GM18519 (cell line): Measurements from ENCODE around the gene CCNK.

ENCODE experiments used
- ATAC-seq: cut with Tn5 transposase; IDR thresholded peaks from one replicate; pipeline ENCODE4 v1.9.1; 2021; ENCODE audit warnings: mild to moderate bottlenecking, moderate library complexity; ENCODE audit not compliant: unreplicated experiment, low FRiP score

CCNK gene

DNA sequence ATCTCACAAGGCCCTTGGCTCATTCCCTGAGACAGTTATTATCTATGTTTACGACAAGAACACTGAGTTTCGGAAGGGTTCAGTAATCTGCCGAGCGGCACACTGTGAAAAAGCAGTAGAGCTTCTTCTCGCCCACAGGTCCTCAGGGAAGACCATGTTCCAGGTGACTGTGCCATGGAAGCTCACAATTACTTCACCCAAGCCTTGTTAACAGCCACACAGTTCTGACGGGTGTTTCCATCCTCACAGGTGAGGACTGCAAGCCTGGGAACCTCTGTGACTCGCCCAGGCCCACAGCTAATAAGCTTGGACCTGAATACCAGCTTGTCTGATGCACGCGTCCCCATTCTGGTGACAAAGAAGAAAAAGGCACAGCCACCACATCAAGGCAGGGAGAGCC is 15.9 kb upstream of the CCNK start:
- no peak for ATAC-seq

DNA sequence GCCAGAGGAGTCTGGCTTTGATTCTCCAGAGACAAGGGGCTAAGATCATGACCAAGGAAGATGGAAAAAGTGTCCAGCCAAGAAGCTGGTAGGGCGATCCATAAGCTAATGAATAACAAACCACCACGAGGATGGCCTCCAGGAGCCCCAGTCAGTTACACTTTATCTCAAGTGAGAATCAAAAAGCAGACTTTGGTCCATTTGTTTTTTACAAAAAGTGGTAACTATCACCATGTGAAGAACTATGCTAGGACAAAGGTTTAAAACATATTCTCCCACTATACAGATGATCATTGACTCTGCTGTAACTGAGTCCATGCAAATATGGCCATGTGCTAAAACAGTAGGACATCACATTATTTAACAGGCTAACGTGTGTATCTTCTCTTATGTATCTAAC is 14.5 kb upstream of the CCNK start:
- ATAC-seq = no peak

DNA sequence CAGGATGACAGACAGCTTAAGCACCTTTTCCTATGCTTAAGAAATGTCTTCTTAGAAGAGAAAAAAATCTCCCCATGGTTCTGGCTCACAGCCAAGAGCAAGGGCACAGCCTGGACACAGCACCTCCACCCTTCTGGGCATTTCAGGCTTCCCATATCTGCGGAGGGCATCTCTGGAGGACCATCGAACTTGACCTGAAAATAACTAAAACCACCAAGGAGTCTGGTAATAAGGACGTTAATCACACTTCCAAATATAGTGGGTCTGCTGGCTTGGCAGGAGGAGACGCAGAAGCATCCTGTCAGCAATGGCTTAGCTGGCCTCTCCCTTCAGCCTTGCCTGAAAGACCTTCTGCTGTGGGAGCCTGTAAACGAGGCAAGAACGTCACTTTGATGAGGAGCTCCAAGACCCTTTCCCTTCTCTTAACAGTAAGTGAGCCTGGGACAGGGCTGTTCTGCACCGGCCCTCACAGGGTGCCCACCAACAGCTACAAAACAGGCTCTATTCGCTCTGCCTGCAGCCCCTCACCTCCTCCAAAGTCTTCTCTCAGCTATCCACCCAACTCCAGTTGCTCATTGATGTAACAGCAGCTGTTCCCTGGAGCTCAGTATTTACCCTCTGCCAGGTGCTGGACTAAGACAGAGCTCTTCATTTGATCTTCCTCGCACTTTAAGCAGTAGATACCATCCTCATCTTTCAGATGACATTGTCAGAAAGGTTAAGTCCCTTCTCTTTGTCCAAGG is 13.7 kb upstream of the CCNK start:
- ATAC-seq = no peak

DNA sequence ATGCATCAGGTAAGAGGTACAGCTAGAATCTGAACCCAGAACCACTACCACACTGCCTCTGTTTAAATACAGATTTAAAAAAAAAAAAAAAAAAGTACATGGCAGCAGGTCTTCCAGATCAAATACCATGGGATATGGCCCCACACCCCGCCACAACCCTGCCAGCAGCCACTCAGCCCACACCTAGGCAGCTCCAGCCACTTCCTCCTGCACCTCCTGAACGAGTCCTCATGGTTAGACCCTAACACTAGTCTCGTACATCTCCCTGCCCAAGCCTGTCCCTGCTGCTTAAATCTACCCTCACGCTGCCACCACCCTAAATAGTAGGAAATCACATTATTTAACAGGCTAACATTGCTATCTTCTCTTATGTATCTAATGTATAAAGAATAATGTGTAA is 13.1 kb upstream of the CCNK start:
- ATAC-seq = no peak

DNA sequence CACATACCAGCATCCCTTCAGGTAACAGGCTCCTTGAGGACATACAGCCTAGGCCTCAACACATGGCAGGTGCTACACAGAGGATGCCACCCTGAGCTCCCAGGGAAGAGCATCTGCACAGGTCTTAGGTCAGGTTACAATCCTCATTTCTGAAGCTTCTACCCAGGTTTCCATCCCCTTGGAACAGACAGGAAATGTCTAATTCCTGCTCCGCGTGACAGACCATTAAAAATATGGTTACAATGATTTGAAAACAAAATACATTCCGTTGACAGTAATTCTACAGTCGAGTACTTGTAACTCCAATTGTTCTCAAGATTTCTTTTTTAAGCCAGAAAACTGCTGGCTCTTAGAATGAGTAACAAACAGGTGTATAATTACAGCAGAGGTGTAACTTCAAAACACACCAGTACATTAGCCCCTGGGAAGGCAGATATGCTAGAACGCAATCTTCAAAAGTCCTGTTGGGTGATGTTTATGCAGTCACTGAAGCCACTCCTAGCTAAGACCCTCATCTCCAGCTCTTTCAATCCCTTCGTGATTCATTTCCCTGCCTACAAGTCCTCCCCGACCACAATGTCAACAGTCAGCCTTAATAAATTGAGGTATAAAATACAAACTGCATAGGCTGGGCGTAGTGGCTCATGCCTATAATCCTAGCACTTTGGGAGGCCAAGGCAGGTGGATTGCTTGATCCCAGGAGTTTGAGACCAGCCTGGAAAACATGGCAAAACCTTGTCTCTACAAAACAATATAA is 12.2 kb upstream of the CCNK start:
- ATAC-seq = no peak

DNA sequence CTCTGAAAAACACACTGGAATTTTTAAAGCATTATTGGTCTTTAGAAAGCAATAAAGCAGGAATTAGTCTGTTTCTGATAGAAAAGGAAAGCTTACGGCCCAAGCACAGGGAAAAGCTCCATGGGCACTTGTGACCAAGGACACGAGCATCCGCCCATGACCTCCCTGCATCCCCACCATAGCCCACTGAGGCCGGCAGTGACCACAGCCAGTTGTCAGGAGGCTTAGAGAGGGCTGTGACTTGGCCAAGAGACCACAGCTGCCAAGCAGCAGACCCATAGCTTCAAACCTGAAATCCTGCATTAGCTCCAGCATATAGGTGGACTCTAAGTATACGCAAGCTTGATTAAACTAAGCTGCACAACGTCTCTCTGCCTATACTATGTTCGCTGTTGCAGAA is 9.5 kb upstream of the CCNK start:
- ATAC-seq = no peak

GRCh38 chr14:99472937-99473336 is 8.3 kb upstream of the CCNK start:
- no peak for ATAC-seq

DNA sequence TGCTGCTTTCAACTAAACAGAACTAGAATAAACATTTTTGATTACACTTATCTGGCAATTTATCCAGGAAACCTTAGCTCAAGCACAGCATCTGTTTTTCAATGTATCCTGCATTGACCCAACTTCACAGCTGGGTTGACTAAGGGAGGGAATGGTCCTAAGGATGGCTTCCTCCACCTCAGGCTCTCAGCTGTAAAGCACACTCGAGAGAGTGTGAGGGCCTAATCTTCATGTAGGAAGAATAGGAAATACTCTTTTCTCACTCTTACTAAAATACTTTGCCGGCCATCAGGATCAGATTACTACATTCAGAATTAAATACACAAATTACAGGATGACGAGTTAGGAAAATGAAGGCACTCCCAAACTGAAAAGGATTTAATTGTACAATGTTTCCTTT is 7.8 kb upstream of the CCNK start:
- ATAC-seq = no peak

GRCh38 chr14:99475179-99475578 is 6.0 kb upstream of the CCNK start:
- no peak for ATAC-seq

GRCh38 chr14:99475660-99476059 is 5.5 kb upstream of the CCNK start:
- ATAC-seq = no peak

GRCh38 chr14:99476864-99477263 is 4.3 kb upstream of the CCNK start:
- no peak for ATAC-seq

DNA sequence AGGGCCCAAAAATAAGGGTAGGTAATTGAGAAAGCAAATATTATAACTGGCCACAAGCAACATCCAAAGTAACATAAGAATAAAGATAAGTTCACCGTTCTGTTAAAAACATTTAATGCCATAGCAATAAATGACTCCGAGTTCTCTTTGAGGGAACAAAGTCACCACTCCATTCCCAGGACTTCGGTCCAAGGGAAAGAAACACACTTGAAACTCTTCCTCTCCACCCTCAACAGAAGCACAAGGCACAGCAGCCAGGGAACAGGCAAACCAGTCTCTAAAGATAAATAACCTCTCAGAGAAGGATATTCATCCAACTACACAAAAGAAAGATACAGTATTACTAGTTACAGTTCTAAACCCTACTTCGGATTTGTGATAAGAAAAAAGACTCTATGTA is 3.1 kb upstream of the CCNK start:
- no peak for ATAC-seq

GRCh38 chr14:99479160-99479905 is 1.9 kb upstream of the CCNK start:
- no peak for ATAC-seq

DNA sequence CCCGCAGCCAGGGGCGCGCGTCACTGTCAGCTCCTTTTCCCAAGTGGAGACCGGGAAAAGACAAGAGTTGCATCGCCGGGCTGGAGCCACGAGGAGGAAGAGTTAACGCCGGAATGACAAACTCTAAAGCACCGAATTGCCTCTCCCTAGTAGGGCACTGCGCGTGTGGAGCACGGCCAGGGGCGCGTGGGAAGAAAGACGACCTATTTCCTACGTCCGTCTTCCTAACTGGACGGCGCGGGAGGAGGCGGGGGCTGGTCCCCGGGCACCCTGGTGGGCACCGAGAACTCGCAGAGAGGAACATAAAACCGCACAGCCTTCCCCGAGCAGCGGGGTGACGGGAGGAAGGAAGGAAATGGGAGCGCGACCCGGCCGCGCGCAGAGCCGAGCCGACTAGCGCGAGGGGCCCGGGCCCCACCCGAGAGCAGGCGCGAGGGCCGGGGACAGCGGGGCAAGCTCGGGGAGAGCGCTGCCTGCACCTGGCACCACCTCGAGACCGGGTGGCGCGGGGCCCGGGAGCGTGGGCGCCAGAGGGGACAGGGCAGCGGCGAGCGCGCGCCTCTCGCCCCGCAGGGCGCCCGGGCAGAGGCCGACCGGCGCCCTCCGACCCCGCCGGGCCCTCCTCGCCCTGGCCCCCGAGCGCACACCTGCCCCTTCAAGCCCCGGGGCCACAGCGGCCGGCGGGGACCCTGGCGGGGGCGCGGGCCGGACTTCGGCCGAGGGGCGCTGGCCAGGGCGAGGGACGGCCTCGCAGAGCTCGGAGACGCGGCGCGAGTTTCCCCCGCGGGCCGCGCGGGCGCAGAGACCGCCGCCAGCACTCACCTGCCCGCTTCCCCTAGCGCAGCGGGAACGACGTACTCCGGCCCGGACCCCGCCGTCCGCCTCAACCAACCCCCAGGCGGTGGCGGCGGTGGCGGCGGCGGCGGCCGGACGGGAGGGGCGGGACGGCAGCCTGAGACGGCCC is 1.0 kb upstream of the CCNK start, which contains the start of gene SETD3:
Gene SETD3 (minus strand): TSS at position 954 of the 964 bp plus-strand sequence. CDS start 15,054 bp downstream, outside the sequence.
- ATAC-seq = peak; percentile 1

DNA sequence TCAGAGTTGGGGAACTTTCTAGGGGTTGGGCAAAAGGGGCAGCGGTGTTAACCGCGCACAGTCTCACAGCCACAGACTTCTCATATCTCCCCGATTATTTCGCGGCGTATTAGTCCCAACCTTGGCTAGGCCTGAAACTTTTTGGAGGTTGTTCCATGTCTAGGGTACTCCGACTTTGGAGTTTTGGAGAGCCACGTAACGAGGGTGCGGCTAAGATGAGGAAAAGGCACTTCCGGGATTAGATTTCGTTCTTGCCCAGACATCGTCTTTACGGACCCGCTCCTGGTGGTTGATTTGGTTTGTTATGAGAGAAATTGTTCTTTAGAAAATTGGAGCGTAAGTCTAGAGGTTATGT is 513 bp downstream of the CCNK start:
- no peak for ATAC-seq

DNA sequence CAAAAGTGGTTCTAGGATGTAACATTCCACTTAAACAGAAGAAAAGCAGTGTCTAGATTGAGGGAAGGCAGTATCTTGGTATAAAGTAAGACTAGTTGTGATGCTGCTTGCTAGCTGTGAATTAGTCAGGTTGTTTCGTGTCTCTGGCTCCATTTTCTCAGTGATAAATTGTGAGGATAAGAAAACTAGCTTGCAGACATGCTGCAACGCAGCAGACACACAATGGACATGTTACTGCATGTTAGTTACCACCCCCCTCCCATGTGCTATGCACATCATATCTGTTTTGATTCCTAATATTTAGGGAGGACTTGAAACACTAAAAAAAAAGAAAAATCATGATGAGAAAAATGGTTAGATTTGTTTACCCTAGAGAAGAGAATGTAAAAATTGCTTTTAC is 2.9 kb downstream of the CCNK start:
- ATAC-seq = no peak

DNA sequence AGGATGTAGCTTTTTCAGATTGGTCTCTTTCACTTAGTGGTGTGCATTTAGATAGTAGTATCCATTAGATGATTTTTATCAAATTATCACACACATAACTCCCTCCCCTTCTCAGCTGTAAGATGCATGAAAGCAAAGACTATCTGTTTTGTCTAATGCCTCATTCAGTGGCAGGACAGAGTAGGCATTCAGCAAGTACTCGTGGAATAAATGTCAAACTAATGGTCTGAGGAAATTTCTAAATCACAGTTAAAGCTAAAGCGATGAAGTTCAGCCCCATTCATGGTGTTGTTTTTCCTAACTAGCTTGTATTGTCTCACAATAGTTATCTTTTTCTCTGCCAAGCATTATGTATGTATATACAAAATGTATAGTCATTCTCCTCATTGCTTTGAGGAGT is 16.1 kb downstream of the CCNK start:
- no peak for ATAC-seq

- no peak for ATAC-seq
These were observed 16.7 kb downstream of the CCNK start for GRCh38 chr14:99497894-99498293.

DNA sequence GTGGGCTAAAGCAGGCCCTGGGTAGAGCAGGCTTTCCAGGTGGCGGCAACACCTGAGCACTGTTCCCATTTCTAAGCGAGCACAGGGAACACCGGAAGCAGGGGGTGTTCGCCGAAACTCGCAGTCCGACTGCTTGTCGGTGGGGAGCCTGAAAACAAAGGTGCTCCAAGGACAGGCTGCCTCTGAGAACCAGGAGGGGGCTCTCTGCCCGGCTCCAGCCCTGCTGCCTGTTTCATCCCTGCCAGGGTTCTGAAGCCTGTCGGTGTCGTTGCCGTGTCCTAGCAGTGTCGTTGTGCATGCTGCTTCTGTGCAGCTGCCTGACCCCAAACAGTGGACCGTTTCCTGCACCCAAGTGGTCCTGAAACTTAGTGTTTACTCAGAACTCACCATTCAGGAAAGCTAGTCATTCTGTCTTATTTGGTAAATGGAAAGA is 21.8 kb downstream of the CCNK start:
- ATAC-seq = no peak

DNA sequence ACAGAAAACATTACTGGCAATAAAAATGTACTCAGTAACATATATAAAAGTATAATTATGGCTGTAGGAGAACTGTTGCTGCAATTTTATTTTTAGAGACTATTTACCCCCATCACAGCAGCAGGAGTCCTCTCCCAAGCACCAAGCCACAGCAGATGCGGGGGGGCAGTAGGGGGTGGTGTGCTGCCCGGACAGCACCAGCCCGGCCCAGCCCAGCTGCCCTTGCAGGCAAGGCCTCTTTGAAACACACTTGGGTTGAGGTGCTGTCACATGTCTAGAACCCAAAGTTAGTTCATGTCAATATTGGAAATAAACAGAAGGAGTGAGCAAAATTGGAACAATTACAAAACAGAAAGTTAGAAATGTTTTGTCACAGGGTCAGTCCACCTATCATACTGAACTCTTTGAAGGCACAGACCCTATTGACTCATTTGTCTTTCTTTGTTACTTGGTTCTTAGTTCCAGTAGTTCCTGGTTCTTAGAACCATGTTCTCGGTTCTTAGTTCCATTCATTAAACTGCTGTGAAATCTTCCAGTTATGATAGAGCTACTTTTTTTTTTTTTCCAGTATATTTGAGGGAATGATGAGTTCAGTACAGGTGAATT is 22.7 kb downstream of the CCNK start:
- ATAC-seq = no peak
